H1 (cell line): Measurements from ENCODE around the gene KRT80. TPM values are rescaled to one million over a fixed set of nuclear protein-coding genes. Genes with fewer than 3 reads are reported as not detected.
A peak's percentile ranks its signal among the peaks of the same experiment; 100 is the strongest.

ENCODE experiments used
- CTCF ChIA-PET: fragments of 300-600 bp; sonication (Branson Sonifier 250); formaldehyde crosslinking; loops from one replicate; lab custom pipeline; 2021; ENCODE audit not compliant: partially characterized antibody; lab: Charles Lee
- POLR2A ChIA-PET: fragments of 300-600 bp; sonication (Branson Sonifier 250); formaldehyde crosslinking; loops from one replicate; lab custom pipeline; 2021; ENCODE audit warnings: inconsistent platforms; ENCODE audit not compliant: partially characterized antibody; lab: Charles Lee
- DNase-seq, 2 experiments: peaks; one replicate each; pipeline versions ENCODE4 v3.0.0 to v3.0.0-alpha.2; 2010 to 2022; ENCODE audit warnings: low spot score in 2 of 2, low read depth in 1 of 2, mixed read lengths in 1 of 2
- FAIRE-seq: peaks from 2 replicates; lab custom pipeline; 2011; peaks lifted over from hg19 to GRCh38; lab: Jason Lieb, UNC
- H2AFZ ChIP-seq: 2 replicates; pipeline ENCODE4 v1.8.1; 2012; ENCODE audit warnings: low read length, inconsistent platforms
- H2AK5ac ChIP-seq: 2 replicates; pipeline ENCODE4 v1.6.1; 2013; ENCODE audit warnings: low read depth, low read length
- H2BK120ac ChIP-seq: replicated peaks from 2 replicates; pipeline ENCODE3; 2013; ENCODE audit warnings: low read depth, low read length, inconsistent platforms
- H2BK12ac ChIP-seq: 2 replicates; pipeline ENCODE4 v1.6.1; 2013; ENCODE audit warnings: low read depth, low read length
- H2BK15ac ChIP-seq: 2 replicates; pipeline ENCODE4 v1.6.1; 2013; ENCODE audit warnings: low read length
- H2BK20ac ChIP-seq: 2 replicates; pipeline ENCODE4 v1.6.1; 2013; ENCODE audit warnings: low read length
- H2BK5ac ChIP-seq: 2 replicates; pipeline ENCODE4 v1.6.1; 2013; ENCODE audit warnings: low read depth, low read length
- H3K14ac ChIP-seq: 2 replicates; pipeline ENCODE4 v1.6.1; 2013; ENCODE audit warnings: inconsistent platforms; ENCODE audit not compliant: insufficient read length
- H3K18ac ChIP-seq: 2 replicates; pipeline ENCODE4 v1.6.1; 2013; ENCODE audit warnings: low read length; ENCODE audit errors: extremely low read depth
- H3K23ac ChIP-seq: 2 replicates; pipeline ENCODE4 v1.6.1; 2013; ENCODE audit warnings: inconsistent platforms; ENCODE audit not compliant: insufficient read length
- H3K23me2 ChIP-seq: 2 replicates; pipeline ENCODE4 v1.6.1; 2013; ENCODE audit warnings: low read depth, low read length
- H3K27ac ChIP-seq: 2 replicates; pipeline ENCODE4 v1.6.1; 2011; ENCODE audit warnings: low read depth, low read length, inconsistent platforms
- H3K27me3 ChIP-seq, 4 experiments: replicated peaks in 1 of 4; 1 replicate in 1 of 4; 2 replicates in 3 of 4; pipeline versions ENCODE4 v1.6.1 to v1.8.1; 2011 to 2013; ENCODE audit warnings: low read length in 3 of 4, mild to moderate bottlenecking in 3 of 4, inconsistent platforms in 2 of 4, mixed read lengths in 2 of 4, moderate library complexity in 1 of 4; ENCODE audit not compliant: control insufficient read depth in 3 of 4, insufficient read depth in 3 of 4; ENCODE audit errors: extremely low read depth in 1 of 4
- H3K36me3 ChIP-seq, 4 experiments: 2 replicates each; pipeline versions ENCODE4 v1.6.1 to v1.8.1; 2011 to 2013; ENCODE audit warnings: mild to moderate bottlenecking in 4 of 4, low read length in 3 of 4, moderate library complexity in 2 of 4, control low read depth in 1 of 4, inconsistent platforms in 1 of 4; ENCODE audit not compliant: insufficient read depth in 4 of 4, control insufficient read depth in 2 of 4
- H3K4ac ChIP-seq: replicated peaks from 2 replicates; pipeline ENCODE3; 2013; ENCODE audit warnings: low read length, low read depth, mixed read lengths, inconsistent platforms; ENCODE audit not compliant: insufficient read length
- H3K4me1 ChIP-seq, 4 experiments: replicated peaks in 1 of 4; 1 replicate in 1 of 4; 2 replicates in 3 of 4; pipeline versions ENCODE4 v1.6.1 to v1.8.1; 2011 to 2013; ENCODE audit warnings: low read length in 3 of 4, inconsistent platforms in 2 of 4, mixed read lengths in 1 of 4; ENCODE audit not compliant: insufficient read depth in 4 of 4, control insufficient read depth in 3 of 4
- H3K4me2 ChIP-seq, 2 experiments: 2 replicates each; pipeline versions ENCODE4 v1.6.1 to v1.8.1; 2011 to 2013; ENCODE audit warnings: low read depth in 2 of 2, low read length in 2 of 2, control low read depth in 1 of 2, inconsistent platforms in 1 of 2, mild to moderate bottlenecking in 1 of 2; ENCODE audit not compliant: insufficient read depth in 1 of 2
- H3K4me3 ChIP-seq, 4 experiments: fragments of 200-600, 300-600 bp in 1 of 4; sonication (generic), shearing (Covaris generic), sonication (Bioruptor Twin) in 1 of 4; 2 replicates each; pipeline versions ENCODE4 v1.5.1 to v1.8.1; 2011 to 2016; ENCODE audit warnings: low read length in 4 of 4, low read depth in 3 of 4, control low read depth in 2 of 4, inconsistent platforms in 2 of 4, mild to moderate bottlenecking in 2 of 4, mixed read lengths in 1 of 4, moderate library complexity in 1 of 4; ENCODE audit not compliant: insufficient read depth in 2 of 4; ENCODE audit errors: extremely low read depth in 1 of 4
- H3K56ac ChIP-seq: replicated peaks from 2 replicates; pipeline ENCODE3; 2013; ENCODE audit warnings: low read depth, mild to moderate bottlenecking, mixed read lengths, low read length, inconsistent platforms; ENCODE audit not compliant: insufficient read length
- H3K79me1 ChIP-seq: 2 replicates; pipeline ENCODE4 v1.6.1; 2013; ENCODE audit warnings: low read depth, low read length, control low read depth
- H3K79me2 ChIP-seq, 2 experiments: 2 replicates each; pipeline versions ENCODE4 v1.6.1 to v1.8.1; 2012 to 2013; ENCODE audit warnings: low read length in 2 of 2, mild to moderate bottlenecking in 2 of 2, inconsistent platforms in 1 of 2; ENCODE audit not compliant: insufficient read depth in 2 of 2, control insufficient read depth in 1 of 2
- H3K9ac ChIP-seq, 4 experiments: replicated peaks in 1 of 4; 1 replicate in 1 of 4; 2 replicates in 3 of 4; pipeline versions ENCODE4 v1.6.1 to v1.8.1; 2011 to 2013; ENCODE audit warnings: low read depth in 3 of 4, low read length in 3 of 4, control low read depth in 2 of 4, mild to moderate bottlenecking in 2 of 4, moderate library complexity in 2 of 4, inconsistent platforms in 1 of 4; ENCODE audit errors: extremely low read depth in 1 of 4
- H3K9me3 ChIP-seq, 2 experiments: 2 replicates each; pipeline versions ENCODE4 v1.6.1 to v1.8.1; 2012 to 2013; ENCODE audit warnings: mild to moderate bottlenecking in 2 of 2, moderate library complexity in 2 of 2, control low read depth in 1 of 2, inconsistent platforms in 1 of 2, low read depth in 1 of 2, low read length in 1 of 2, mixed read lengths in 1 of 2; ENCODE audit not compliant: insufficient read depth in 2 of 2
- H4K20me1 ChIP-seq, 2 experiments: replicated peaks in 1 of 2; 2 replicates each; pipeline versions ENCODE3 to v1.8.1; 2011 to 2013; ENCODE audit warnings: inconsistent platforms in 2 of 2, low read length in 2 of 2, mild to moderate bottlenecking in 1 of 2; ENCODE audit not compliant: insufficient read depth in 2 of 2, control insufficient read depth in 1 of 2
- H4K5ac ChIP-seq: 2 replicates; pipeline ENCODE4 v1.6.1; 2013; ENCODE audit warnings: low read length, low read depth, mixed read lengths, inconsistent platforms; ENCODE audit not compliant: insufficient read length
- H4K8ac ChIP-seq: 2 replicates; pipeline ENCODE4 v1.8.0; 2013; ENCODE audit warnings: mild to moderate bottlenecking, moderate library complexity, low read length, inconsistent platforms; ENCODE audit not compliant: insufficient read depth; ENCODE audit errors: extremely low read depth
- H4K91ac ChIP-seq: replicated peaks from 2 replicates; pipeline ENCODE3; 2013; ENCODE audit warnings: low read length, mixed read lengths, inconsistent platforms; ENCODE audit not compliant: insufficient read length
- ASH2L ChIP-seq: fragments of 200-600, 300-600 bp; sonication (generic); IDR thresholded peaks from one replicate; pipeline ENCODE4 v1.7.1; 2017; ENCODE audit warnings: low read length
- EZH2 ChIP-seq: fragments of 200-600 bp; sonication (generic); IDR thresholded peaks from 2 replicates; pipeline ENCODE4 v1.7.1; 2012; ENCODE audit warnings: low read depth, mild to moderate bottlenecking, moderate library complexity, low read length, inconsistent platforms; ENCODE audit not compliant: severe bottlenecking
- GABPA ChIP-seq: IDR thresholded peaks from 2 replicates; pipeline ENCODE4 v1.6.1; 2011; ENCODE audit warnings: mild to moderate bottlenecking, low read length, moderate library complexity, borderline replicate concordance; ENCODE audit not compliant: insufficient read depth
- GTF2F1 ChIP-seq: IDR thresholded peaks from 2 replicates; pipeline ENCODE4 v1.6.1; 2012; ENCODE audit warnings: low read depth, low read length, improper control_type of control experiment, borderline replicate concordance
- KDM4A ChIP-seq: IDR thresholded peaks from one replicate; pipeline ENCODE4 v1.7.1; 2012; ENCODE audit warnings: low read depth, mild to moderate bottlenecking, moderate library complexity, low read length, inconsistent platforms; ENCODE audit not compliant: severe bottlenecking
- RAD21 ChIP-seq, 2 experiments: IDR thresholded peaks in 1 of 2; conservative IDR thresholded peaks in 1 of 2; 2 replicates each; pipeline ENCODE4 v1.6.1; 2011; ENCODE audit warnings: low read depth in 2 of 2, low read length in 2 of 2, improper control_type of control experiment in 1 of 2, inconsistent platforms in 1 of 2, mild to moderate bottlenecking in 1 of 2, moderate library complexity in 1 of 2
- WGBS, 2 experiments: shearing (Covaris generic) in 1 of 2; methylation state at CpG; one replicate each; pipeline versions ENCODE4 v1.1.6 to v1.1.7; 2013 to 2015; ENCODE audit warnings: low lambda C conversion rate in 2 of 2, mixed read lengths in 2 of 2, inconsistent platforms in 1 of 2, low coverage in 1 of 2, missing lambda C conversion rate in 1 of 2; ENCODE audit not compliant: insufficient replicate concordance in 2 of 2, insufficient coverage in 1 of 2, insufficient read length in 1 of 2; ENCODE audit errors: extremely low coverage in 1 of 2, missing lambda C conversion rate in 1 of 2; 5-methylcytosine and 5-hydroxymethylcytosine counted together
- polyA plus RNA-seq, 7 experiments: library from polyadenylated mRNA; depleted of rRNA in 3 of 7; stranded (reverse) in 5 of 7; unstranded in 2 of 7; fragments of >200 nt in 5 of 7; fragments of 200-250 nt in 2 of 7; gene quantifications; 1 replicate in 5 of 7; 2 replicates in 1 of 7; 4 replicates in 1 of 7; pipeline versions ENCODE4 v1.2.1 to v1.2.3, GENCODE V29; 2011 to 2013; ENCODE audit warnings: missing spikeins in 2 of 7, mixed read lengths in 2 of 7
- total RNA-seq: library from RNA; stranded (reverse); fragmentation: NEBNext Ultra II Directional; extraction: Animal tissue kit (Norgen Biotek cat#: 25700); gene quantifications from 2 replicates; pipeline ENCODE4 v1.2.1, GENCODE V29; 2021
- TF ChIP-seq, protein P1 (sequence below), 3 experiments: IDR thresholded peaks; 1 replicate in 2 of 3; 2 replicates in 1 of 3; pipeline versions ENCODE4 v1.5.1 to v1.6.1; 2011; ENCODE audit warnings: low read length in 3 of 3, mild to moderate bottlenecking in 3 of 3, inconsistent platforms in 2 of 3, low read depth in 1 of 3, moderate library complexity in 1 of 3; ENCODE audit not compliant: insufficient read depth in 1 of 3; ENCODE audit errors: control extremely low read depth in 1 of 3

KRT80 gene
- total and polyA plus RNA-seq, 2 of the 8 experiments (the other 6 are each of a cell fraction or from before 2014, with no cell fraction given) = 0.05 TPM; not detected in 1

DNA sequence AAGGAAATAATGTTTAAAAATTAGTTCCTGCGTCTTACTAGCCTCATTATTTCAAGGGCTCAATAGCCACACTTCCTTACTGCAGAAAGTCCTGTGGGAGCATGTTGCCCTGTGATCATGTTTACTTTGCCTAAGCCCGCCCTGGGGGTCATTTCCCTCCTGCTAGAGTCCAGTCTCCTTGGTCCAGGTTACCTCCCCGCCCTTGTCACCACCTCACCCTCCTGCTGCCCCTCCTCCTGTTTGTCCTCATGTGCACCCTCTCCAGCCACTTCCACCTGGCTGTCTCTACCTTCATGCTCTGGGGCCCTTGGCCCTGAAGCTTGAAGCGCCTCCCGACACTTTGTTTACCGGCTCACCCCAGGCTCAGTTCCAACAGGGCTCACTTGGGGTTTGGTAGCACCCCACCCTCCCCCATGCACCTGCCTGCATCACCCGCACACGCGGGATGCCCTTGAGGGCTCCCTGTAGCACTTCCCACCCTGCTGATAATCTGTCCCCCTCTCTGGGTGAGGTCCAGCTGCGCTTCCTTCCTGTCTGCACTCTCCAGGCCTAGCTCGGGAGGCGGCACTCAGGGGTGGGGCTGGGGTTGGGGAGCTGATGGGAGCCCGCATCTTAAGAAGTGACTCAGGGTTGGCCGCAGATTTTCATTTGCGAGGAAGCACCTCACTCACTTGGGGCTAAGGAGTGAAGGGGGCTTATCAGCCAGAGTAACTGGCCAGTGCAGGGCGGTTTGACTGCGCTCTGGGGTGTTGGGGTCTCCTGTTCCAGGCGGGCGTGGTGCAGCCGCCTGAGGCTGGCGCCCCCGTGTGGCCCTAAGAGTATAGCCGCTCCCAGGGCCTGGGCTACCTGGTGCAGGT is 72.2 kb downstream of the KRT80 start:
- DNase-seq = peak; percentile 65 to 88
- Histone ChIP-seq H3K56ac (no peak overlapping the region), H2AFZ (peak overlapping the region; percentile 76; the same call in 1 of the 2 replicates), H2BK15ac (peak overlapping the region; percentile 81; the same call in 1 of the 2 replicates), H3K27ac (no peak overlapping the region), H3K23ac (no peak overlapping the region), H4K5ac (peak overlapping the region; percentile 81), H4K8ac (peak overlapping the region; percentile 64), H3K4me1 (peaks cover 15 to 25% (median 16%) of the 10 kb centered on the region in 4 experiments), H4K20me1 (no peaks in the 10 kb centered on the region), H2BK5ac (peak overlapping the region; percentile 87; the same call in 1 of the 2 replicates), H3K4me3 (peak overlapping the region in 1 of 4 experiments; percentile 38; a peak in 1 of 8 replicates), H2BK20ac (peak overlapping the region; percentile 55; the same call in 1 of the 2 replicates), H3K14ac (no peak overlapping the region), H3K9me3 (no peaks in the 10 kb centered on the region), H3K4me2 (peak overlapping the region; percentile 7 to 56; a peak in 2 of 4 replicates), H3K23me2 (0 out of 2 replicates have a peak, but pooled peaks cover 2% of the 10 kb centered on the region), H3K79me2 (no peaks in the 10 kb centered on the region), H3K18ac (peak overlapping the region; percentile 98), H3K9ac (no peak overlapping the region), H3K36me3 (no peaks in the 10 kb centered on the region), H3K79me1 (no peaks in the 10 kb centered on the region), H2BK120ac (peak overlapping the region; percentile 81), H4K91ac (peak overlapping the region; percentile 98), H2BK12ac (peak overlapping the region; percentile 98), H3K4ac (peak overlapping the region; percentile 88), H2AK5ac (no peak overlapping the region), H3K27me3 (no peaks in the 10 kb centered on the region)
- FAIRE-seq = no peak
- WGBS, 2 experiments = 41% methylated on average over 19 of the region's 23 CpGs; no CpG with 5 or more reads in 1 of the 2 experiments
- CTCF ChIA-PET = interaction anchor here (0.6 to 12.6 kb wide), 33 partner anchors 10 to 1153 kb away, joined by 3 to 338 read pairs (median 4); partner anchors contain the start of genes ATG101 and NR4A1
- POLR2A ChIA-PET = interaction anchor here (1.3 to 2.5 kb wide), 2 partner anchors 41 to 59 kb away, joined by 4 to 6 read pairs; partner anchors contain the start of gene SMIM41
- TF ChIP-seq RAD21 (IDR thresholded peaks at IDR 0.05 in 1 of 2, conservative IDR thresholded peaks at IDR 0.05 in 1 of 2; ENCODE audit: low read depth in 2 of 2, low read length in 2 of 2) = peak; percentile 48 to 58
- no peak for TF ChIP-seq EZH2
- TF ChIP-seq GABPA = no peak
- TF ChIP-seq, protein P1, sequence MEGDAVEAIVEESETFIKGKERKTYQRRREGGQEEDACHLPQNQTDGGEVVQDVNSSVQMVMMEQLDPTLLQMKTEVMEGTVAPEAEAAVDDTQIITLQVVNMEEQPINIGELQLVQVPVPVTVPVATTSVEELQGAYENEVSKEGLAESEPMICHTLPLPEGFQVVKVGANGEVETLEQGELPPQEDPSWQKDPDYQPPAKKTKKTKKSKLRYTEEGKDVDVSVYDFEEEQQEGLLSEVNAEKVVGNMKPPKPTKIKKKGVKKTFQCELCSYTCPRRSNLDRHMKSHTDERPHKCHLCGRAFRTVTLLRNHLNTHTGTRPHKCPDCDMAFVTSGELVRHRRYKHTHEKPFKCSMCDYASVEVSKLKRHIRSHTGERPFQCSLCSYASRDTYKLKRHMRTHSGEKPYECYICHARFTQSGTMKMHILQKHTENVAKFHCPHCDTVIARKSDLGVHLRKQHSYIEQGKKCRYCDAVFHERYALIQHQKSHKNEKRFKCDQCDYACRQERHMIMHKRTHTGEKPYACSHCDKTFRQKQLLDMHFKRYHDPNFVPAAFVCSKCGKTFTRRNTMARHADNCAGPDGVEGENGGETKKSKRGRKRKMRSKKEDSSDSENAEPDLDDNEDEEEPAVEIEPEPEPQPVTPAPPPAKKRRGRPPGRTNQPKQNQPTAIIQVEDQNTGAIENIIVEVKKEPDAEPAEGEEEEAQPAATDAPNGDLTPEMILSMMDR (IDR thresholded peaks at IDR 0.05; ENCODE audit: control extremely low read depth in 1 of 3, insufficient read depth in 1 of 3, low read depth in 1 of 3, low read length in 3 of 3) = peak; percentile 85 to 90 (median 89)
- TF ChIP-seq KDM4A = no peak
- TF ChIP-seq GTF2F1 = no peak
- TF ChIP-seq ASH2L = peak; percentile 28
